HUES6 (cell line): Measurements from ENCODE around the gene ARID5B.
"Not testable (repeated sequence)": the region's sequence is repeated elsewhere in the genome, so short reads cannot be mapped to it uniquely, and the experiment has no call there.

Source experiments
- H3K27ac ChIP-seq: 2 replicates; pipeline ENCODE4 v1.7.0; 2013; ENCODE audit warnings: low read depth, mild to moderate bottlenecking, low read length, inconsistent platforms
- H3K27me3 ChIP-seq: 2 replicates; pipeline ENCODE4 v1.6.1; 2013; ENCODE audit warnings: low read length; ENCODE audit not compliant: control insufficient read depth, insufficient read depth
- H3K36me3 ChIP-seq: 2 replicates; pipeline ENCODE4 v1.6.1; 2013; ENCODE audit warnings: low read length; ENCODE audit not compliant: control insufficient read depth, insufficient read depth
- H3K4me1 ChIP-seq: 2 replicates; pipeline ENCODE4 v1.6.1; 2013; ENCODE audit warnings: low read length; ENCODE audit not compliant: control insufficient read depth, insufficient read depth
- H3K4me3 ChIP-seq: 2 replicates; pipeline ENCODE4 v1.5.1; 2013; ENCODE audit warnings: low read depth, low read length
- H3K9ac ChIP-seq: one replicate; pipeline ENCODE4 v1.6.1; 2013; ENCODE audit warnings: mild to moderate bottlenecking, low read length
- H3K9me3 ChIP-seq: 2 replicates; pipeline ENCODE4 v1.6.1; 2013; ENCODE audit warnings: low read depth, low read length; ENCODE audit not compliant: control insufficient read depth, insufficient read depth

Gene ARID5B, protein sequence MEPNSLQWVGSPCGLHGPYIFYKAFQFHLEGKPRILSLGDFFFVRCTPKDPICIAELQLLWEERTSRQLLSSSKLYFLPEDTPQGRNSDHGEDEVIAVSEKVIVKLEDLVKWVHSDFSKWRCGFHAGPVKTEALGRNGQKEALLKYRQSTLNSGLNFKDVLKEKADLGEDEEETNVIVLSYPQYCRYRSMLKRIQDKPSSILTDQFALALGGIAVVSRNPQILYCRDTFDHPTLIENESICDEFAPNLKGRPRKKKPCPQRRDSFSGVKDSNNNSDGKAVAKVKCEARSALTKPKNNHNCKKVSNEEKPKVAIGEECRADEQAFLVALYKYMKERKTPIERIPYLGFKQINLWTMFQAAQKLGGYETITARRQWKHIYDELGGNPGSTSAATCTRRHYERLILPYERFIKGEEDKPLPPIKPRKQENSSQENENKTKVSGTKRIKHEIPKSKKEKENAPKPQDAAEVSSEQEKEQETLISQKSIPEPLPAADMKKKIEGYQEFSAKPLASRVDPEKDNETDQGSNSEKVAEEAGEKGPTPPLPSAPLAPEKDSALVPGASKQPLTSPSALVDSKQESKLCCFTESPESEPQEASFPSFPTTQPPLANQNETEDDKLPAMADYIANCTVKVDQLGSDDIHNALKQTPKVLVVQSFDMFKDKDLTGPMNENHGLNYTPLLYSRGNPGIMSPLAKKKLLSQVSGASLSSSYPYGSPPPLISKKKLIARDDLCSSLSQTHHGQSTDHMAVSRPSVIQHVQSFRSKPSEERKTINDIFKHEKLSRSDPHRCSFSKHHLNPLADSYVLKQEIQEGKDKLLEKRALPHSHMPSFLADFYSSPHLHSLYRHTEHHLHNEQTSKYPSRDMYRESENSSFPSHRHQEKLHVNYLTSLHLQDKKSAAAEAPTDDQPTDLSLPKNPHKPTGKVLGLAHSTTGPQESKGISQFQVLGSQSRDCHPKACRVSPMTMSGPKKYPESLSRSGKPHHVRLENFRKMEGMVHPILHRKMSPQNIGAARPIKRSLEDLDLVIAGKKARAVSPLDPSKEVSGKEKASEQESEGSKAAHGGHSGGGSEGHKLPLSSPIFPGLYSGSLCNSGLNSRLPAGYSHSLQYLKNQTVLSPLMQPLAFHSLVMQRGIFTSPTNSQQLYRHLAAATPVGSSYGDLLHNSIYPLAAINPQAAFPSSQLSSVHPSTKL

DNA sequence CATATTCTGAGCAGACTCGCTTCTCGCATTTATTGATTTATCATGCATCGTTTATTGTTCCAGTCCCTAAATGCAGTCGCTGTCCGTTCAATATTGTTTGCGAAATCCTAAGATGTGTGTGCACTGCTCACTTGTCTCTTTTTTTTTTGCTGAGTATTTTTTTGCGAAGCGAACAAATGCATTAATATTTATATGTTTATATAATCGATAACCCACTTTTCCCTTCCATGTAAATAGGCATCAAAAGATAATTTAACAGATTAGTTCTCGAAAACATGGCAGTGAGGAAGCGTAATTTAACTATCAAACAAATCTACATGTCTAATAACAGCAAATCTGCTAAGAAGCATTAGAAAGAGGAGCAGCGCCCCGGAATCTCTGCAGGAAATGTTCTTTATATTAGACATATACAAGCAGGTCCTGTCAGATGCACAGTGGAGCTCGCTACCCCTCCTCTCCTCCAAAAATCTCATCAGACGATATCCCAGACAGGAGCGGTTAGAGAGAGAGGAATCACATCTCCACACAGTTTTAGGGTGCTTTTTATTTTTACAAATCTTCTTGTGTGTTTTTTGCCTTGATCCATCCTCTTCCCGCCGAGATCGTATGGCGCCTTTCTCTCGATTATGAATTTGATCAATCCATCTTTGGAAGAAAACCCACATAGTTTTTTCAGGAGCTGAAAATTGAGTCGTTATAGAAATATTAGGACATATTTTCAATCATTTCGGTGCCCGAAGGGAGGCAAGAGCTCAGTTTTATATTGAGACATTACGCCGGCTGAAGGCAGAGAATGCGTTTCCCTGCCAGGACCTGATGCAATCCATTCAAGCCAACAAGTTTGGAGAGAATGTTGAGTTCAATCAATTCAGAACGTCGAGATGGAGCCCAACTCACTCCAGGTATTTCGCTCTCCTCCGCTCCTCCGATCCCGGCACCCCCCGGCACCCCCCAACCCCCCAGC lies at the start of gene ARID5B:
Gene ARID5B, plus strand, starts transcription at position 871 of the 964 bp plus-strand sequence. Its CDS starts 11 bp downstream, at position 882.
- Histone ChIP-seq H3K27me3 (peaks cover 52% of the 10 kb centered on the region), H3K4me3 (peak within 1 kb of the TSS; percentile 91), H3K9me3 (no peaks in the 10 kb centered on the region), H3K27ac (peak within 1 kb of the TSS; percentile 95), H3K9ac (peak within 1 kb of the TSS; percentile 93), H3K4me1 (peaks cover 34% of the 10 kb centered on the region), H3K36me3 (no peaks in the 10 kb centered on the region)

DNA sequence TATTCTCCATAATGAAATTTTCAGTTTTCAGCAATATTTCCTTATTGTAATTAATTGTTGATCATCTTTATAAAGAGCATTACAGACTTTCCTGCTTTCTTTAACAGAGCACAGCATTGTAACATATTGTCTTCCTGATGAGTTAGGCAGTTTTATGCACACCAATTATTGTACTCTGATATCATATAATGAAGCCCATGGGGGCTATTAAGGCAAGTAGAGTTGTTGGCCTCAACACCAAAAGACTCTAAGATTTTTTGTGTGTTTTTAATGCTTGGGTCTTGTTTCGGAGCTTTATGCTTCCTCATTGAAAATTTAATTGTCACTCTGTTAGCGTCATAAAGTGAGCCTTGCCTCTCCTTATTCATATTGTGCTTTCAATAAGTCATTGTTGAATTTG lies 49.2 kb upstream of the ARID5B start:
- H3K27ac ChIP-seq: no peak overlapping the region
- no peak overlapping the region for H3K9ac ChIP-seq
- no peaks in the 10 kb centered on the region for H3K9me3 ChIP-seq
- peaks cover 6% of the 10 kb centered on the region; the same call in 1 of the 2 replicates for H3K27me3 ChIP-seq
- no peaks in the 10 kb centered on the region for H3K4me1 ChIP-seq
- no peak overlapping the region for H3K4me3 ChIP-seq
- no peaks in the 10 kb centered on the region for H3K36me3 ChIP-seq

DNA sequence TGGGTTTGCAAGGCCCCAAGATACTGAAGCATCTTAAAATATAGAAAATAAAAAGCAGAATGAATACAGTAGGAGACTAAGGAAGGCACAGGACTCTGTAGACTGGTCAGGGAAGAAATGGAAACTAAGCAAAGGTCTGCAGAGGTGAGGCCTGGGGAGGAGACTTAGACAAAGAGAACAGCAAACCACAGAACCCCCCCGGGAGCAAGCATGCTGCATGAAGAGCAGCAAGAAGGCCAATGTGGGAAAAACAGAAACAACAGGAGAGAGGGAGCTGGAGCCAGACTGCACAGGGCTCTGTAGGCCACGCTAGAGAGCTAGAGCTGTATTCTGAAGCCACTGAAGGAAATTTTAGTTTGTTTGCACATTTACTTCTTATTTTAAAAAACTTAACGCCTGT lies 45.7 kb upstream of the ARID5B start:
- Histone ChIP-seq H3K4me1 (no peaks in the 10 kb centered on the region), H3K27ac (no peak overlapping the region), H3K36me3 (no peaks in the 10 kb centered on the region), H3K27me3 (no peaks in the 10 kb centered on the region), H3K9ac (no peak overlapping the region), H3K4me3 (no peak overlapping the region), H3K9me3 (no peaks in the 10 kb centered on the region)

- H3K9ac ChIP-seq: no peak overlapping the region
- H3K4me3 ChIP-seq: no peak overlapping the region
- H3K36me3 ChIP-seq: no peaks in the 10 kb centered on the region
- no peaks in the 10 kb centered on the region for H3K4me1 ChIP-seq
- no peak overlapping the region for H3K27ac ChIP-seq
- H3K27me3 ChIP-seq: no peaks in the 10 kb centered on the region
- H3K9me3 ChIP-seq: no peaks in the 10 kb centered on the region
Observed at GRCh38 chr10:61857746-61858145, 43.8 kb upstream of the ARID5B start.

- H3K36me3 ChIP-seq: no peaks in the 10 kb centered on the region
- H3K4me3 ChIP-seq: no peak overlapping the region
- H3K9ac ChIP-seq: no peak overlapping the region
- no peaks in the 10 kb centered on the region for H3K9me3 ChIP-seq
- H3K27ac ChIP-seq: no peak overlapping the region
- H3K4me1 ChIP-seq: no peaks in the 10 kb centered on the region
- H3K27me3 ChIP-seq: no peaks in the 10 kb centered on the region
Observed at GRCh38 chr10:61859786-61860185, 41.7 kb upstream of the ARID5B start.

- Histone ChIP-seq H3K9me3 (no peaks in the 10 kb centered on the region), H3K36me3 (no peaks in the 10 kb centered on the region), H3K27ac (no peak overlapping the region), H3K27me3 (no peaks in the 10 kb centered on the region), H3K9ac (no peak overlapping the region), H3K4me3 (no peak overlapping the region), H3K4me1 (no peaks in the 10 kb centered on the region)
Observed at GRCh38 chr10:61860964-61861758, 40.3 kb upstream of the ARID5B start.

- H3K27me3 ChIP-seq: no peaks in the 10 kb centered on the region
- no peaks in the 10 kb centered on the region for H3K4me1 ChIP-seq
- H3K4me3 ChIP-seq: no peak overlapping the region
- no peak overlapping the region for H3K9ac ChIP-seq
- no peak overlapping the region for H3K27ac ChIP-seq
- H3K36me3 ChIP-seq: no peaks in the 10 kb centered on the region
- H3K9me3 ChIP-seq: no peaks in the 10 kb centered on the region
Observed at GRCh38 chr10:61863981-61864380, 37.5 kb upstream of the ARID5B start.

DNA sequence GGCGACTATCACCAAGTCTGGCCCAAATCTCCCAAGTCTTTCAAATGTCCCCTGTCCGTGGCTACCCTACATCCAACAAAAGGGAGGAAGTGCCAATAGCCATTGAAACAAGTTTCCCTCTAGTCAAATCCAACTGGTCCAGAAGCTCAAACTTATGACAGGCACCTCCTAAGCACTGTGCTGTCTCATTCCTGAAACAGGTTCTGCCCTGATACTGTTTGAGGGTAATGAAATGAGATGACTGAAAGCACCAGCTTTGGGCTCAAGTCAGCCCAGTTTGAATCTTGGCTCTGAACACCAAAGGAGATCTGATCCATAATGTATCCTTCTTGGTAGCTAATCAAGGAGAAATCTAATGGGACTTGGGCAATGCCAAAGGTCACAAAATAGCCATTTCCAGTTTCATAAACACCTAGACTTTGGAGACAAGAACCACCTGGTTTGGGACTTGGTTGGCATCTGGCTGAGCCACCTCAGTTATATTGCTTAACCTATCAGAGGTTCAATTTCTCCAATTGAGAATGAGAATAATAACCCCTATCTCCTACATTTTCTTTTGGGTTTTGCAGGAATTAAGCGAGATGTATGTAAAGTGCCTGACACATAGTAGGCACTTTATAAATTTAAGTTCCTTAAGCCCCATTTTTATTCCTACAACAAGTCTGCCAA lies 34.7 kb upstream of the ARID5B start:
- H3K27ac ChIP-seq: no peak overlapping the region
- no peaks in the 10 kb centered on the region for H3K27me3 ChIP-seq
- H3K9me3 ChIP-seq: no peaks in the 10 kb centered on the region
- no peaks in the 10 kb centered on the region for H3K36me3 ChIP-seq
- no peak overlapping the region for H3K4me3 ChIP-seq
- H3K4me1 ChIP-seq: no peaks in the 10 kb centered on the region
- H3K9ac ChIP-seq: no peak overlapping the region

GRCh38 chr10:61867374-61867773 lies 34.1 kb upstream of the ARID5B start:
- H3K36me3 ChIP-seq, H3K27ac ChIP-seq, H3K9me3 ChIP-seq, H3K27me3 ChIP-seq, H3K4me1 ChIP-seq, H3K4me3 ChIP-seq, H3K9ac ChIP-seq: not testable (repeated sequence)
